GM23338 (cell line): Measurements from ENCODE around the gene IARS2. TPM values are rescaled to one million over a fixed set of nuclear protein-coding genes. Genes with fewer than 3 reads are reported as not detected.
"Not testable (repeated sequence)": the region's sequence is repeated elsewhere in the genome, so short reads cannot be mapped to it uniquely, and the experiment has no call there.

Experiments
- ATAC-seq: fragments of 200-7000 bp; cut with Tn5 transposase; 3 replicates; pipeline ENCODE4 v1.9.1; 2020
- DNase-seq: peaks from one replicate; pipeline ENCODE4 v3.0.0-alpha.2; 2015; ENCODE audit warnings: low spot score
- H2AFZ ChIP-seq: fragments of 200-600 bp; sonication (generic); 2 replicates; pipeline ENCODE4 v1.8.0; 2016; ENCODE audit warnings: antibody characterized with exemption, mild to moderate bottlenecking, moderate library complexity
- H3F3A ChIP-seq: fragments of 200-600 bp; sonication (generic); replicated peaks from 2 replicates; pipeline ENCODE4 v1.8.0; 2017; ENCODE audit warnings: antibody characterized with exemption, mixed run types, low read depth
- H3K27ac ChIP-seq: fragments of 200-600 bp; sonication (generic); 2 replicates; pipeline ENCODE4 v1.6.1; 2016; ENCODE audit warnings: low read depth
- H3K27me3 ChIP-seq: fragments of 200-600 bp; sonication (generic); 2 replicates; pipeline ENCODE4 v1.8.0; 2016; ENCODE audit warnings: mild to moderate bottlenecking, mixed run types, moderate library complexity; ENCODE audit not compliant: insufficient read depth
- H3K36me3 ChIP-seq: fragments of 200-600 bp; sonication (generic); 2 replicates; pipeline ENCODE4 v1.8.0; 2016; ENCODE audit warnings: mild to moderate bottlenecking; ENCODE audit not compliant: insufficient read depth
- H3K4me1 ChIP-seq: fragments of 200-600 bp; sonication (generic); 2 replicates; pipeline ENCODE4 v1.8.0; 2016; ENCODE audit warnings: mild to moderate bottlenecking, moderate library complexity; ENCODE audit not compliant: insufficient read depth
- H3K4me2 ChIP-seq: fragments of 200-600 bp; sonication (generic); 2 replicates; pipeline ENCODE4 v1.7.1; 2017; ENCODE audit warnings: mixed run types
- H3K4me3 ChIP-seq: fragments of 200-600 bp; sonication (generic); 2 replicates; pipeline ENCODE4 v1.6.1; 2016; ENCODE audit warnings: mixed run types
- H3K79me2 ChIP-seq: fragments of 200-600 bp; sonication (generic); replicated peaks from 2 replicates; pipeline ENCODE4 v1.8.0; 2017; ENCODE audit warnings: mild to moderate bottlenecking; ENCODE audit not compliant: insufficient read depth
- H3K9me2 ChIP-seq: fragments of 200-600 bp; sonication (generic); 2 replicates; pipeline ENCODE4 v1.8.0; 2017; ENCODE audit not compliant: insufficient read depth
- H4K20me1 ChIP-seq: fragments of 200-600 bp; sonication (generic); replicated peaks from 2 replicates; pipeline ENCODE4 v1.8.0; 2017; ENCODE audit warnings: mild to moderate bottlenecking; ENCODE audit not compliant: insufficient read depth
- H3K27ac Mint-ChIP-seq: 2 replicates; pipeline ENCODE4 v1.8.0; 2020; ENCODE audit warnings: inconsistent platforms, mild to moderate bottlenecking, moderate library complexity, mixed read lengths
- H3K27me3 Mint-ChIP-seq: 3 replicates; pipeline ENCODE4 v1.8.0; 2022; ENCODE audit warnings: low read depth, mild to moderate bottlenecking, moderate library complexity, mixed read lengths, inconsistent platforms; ENCODE audit not compliant: insufficient read depth, poor library complexity
- H3K36me3 Mint-ChIP-seq: 3 replicates; pipeline ENCODE4 v1.8.0; 2021; ENCODE audit warnings: low read depth, mild to moderate bottlenecking, inconsistent platforms, moderate library complexity, mixed read lengths
- H3K4me1 Mint-ChIP-seq: 3 replicates; pipeline ENCODE4 v1.8.0; 2020; ENCODE audit warnings: mild to moderate bottlenecking, inconsistent platforms, mixed read lengths
- H3K4me3 Mint-ChIP-seq: 3 replicates; pipeline ENCODE4 v1.8.0; 2021; ENCODE audit warnings: moderate library complexity, mild to moderate bottlenecking, inconsistent platforms, mixed read lengths
- H3K9me3 Mint-ChIP-seq: 3 replicates; pipeline ENCODE4 v1.8.0; 2020; ENCODE audit warnings: moderate library complexity, mild to moderate bottlenecking, inconsistent platforms, mixed read lengths
- CTCF ChIP-seq, 2 experiments: fragments of 200-600 bp in 1 of 2; sonication (generic) in 1 of 2; conservative IDR thresholded peaks; 2 replicates each; pipeline versions ENCODE4 v1.5.1 to v1.6.1; 2016 to 2017; ENCODE audit warnings: antibody characterized with exemption in 2 of 2, low read depth in 2 of 2, mild to moderate bottlenecking in 2 of 2, moderate library complexity in 1 of 2
- ETS1 ChIP-seq: IDR thresholded peaks from 2 replicates; pipeline ENCODE4 v1.6.1; 2016; ENCODE audit warnings: antibody characterized with exemption
- EZH2 ChIP-seq: fragments of 200-600 bp; sonication (generic); IDR thresholded peaks from one replicate; pipeline ENCODE4 v1.8.0; 2017; ENCODE audit warnings: antibody characterized with exemption, mild to moderate bottlenecking, low read depth; ENCODE audit not compliant: unreplicated experiment
- EZH2phosphoT487 ChIP-seq: fragments of 200-600 bp; sonication (generic); IDR thresholded peaks from one replicate; pipeline ENCODE4 v1.8.1; 2018; ENCODE audit warnings: antibody characterized with exemption; ENCODE audit not compliant: unreplicated experiment
- JUNB ChIP-seq: IDR thresholded peaks from one replicate; pipeline ENCODE4 v1.6.1; 2016; ENCODE audit warnings: antibody characterized with exemption; ENCODE audit not compliant: unreplicated experiment
- REST ChIP-seq: IDR thresholded peaks from one replicate; pipeline ENCODE4 v1.6.1; 2018; ENCODE audit warnings: antibody characterized with exemption; ENCODE audit not compliant: unreplicated experiment
- ZNF114 ChIP-seq: fragments of 250-450 bp; sonication (Bioruptor Pico); IDR thresholded peaks from 2 replicates; pipeline ENCODE4 v1.5.0; 2020; ENCODE audit warnings: mild to moderate bottlenecking, moderate library complexity
- ZNF462 ChIP-seq: fragments of 250-450 bp; sonication (Bioruptor Pico); IDR thresholded peaks from 2 replicates; pipeline ENCODE4 v1.5.0; 2020; ENCODE audit warnings: mild to moderate bottlenecking, moderate library complexity
- polyA plus RNA-seq: library from polyadenylated mRNA; unstranded; fragments of >200 nt; fragmentation: Nextera tagmentation; extraction: Ambion mirVana; gene quantifications from 2 replicates; pipeline ENCODE4 v1.2.1, GENCODE V29; 2016
- total RNA-seq: library from RNA; depleted of rRNA; stranded (reverse); fragments of >200 nt; shearing (Covaris generic); gene quantifications from 2 replicates; pipeline ENCODE4 v1.2.3, GENCODE V29; 2014

The IARS2 gene
- total and polyA plus RNA-seq, 2 experiments from 2014 or later, result 33.3 to 75.6 TPM

- H3K9me3 Mint-ChIP-seq, H3K27me3 Mint-ChIP-seq, H3K4me1 Mint-ChIP-seq, H3K4me2 ChIP-seq, H3K4me1 ChIP-seq, H3K4me3 Mint-ChIP-seq, H2AFZ ChIP-seq, H3K79me2 ChIP-seq, H3K27me3 ChIP-seq, DNase-seq, H3K27ac ChIP-seq, H3F3A ChIP-seq, H3K4me3 ChIP-seq, ATAC-seq, H4K20me1 ChIP-seq, H3K9me2 ChIP-seq, H3K27ac Mint-ChIP-seq: not testable (repeated sequence)
- H3K36me3 Mint-ChIP-seq, result peaks cover 52% of the 10 kb centered on the region
- H3K36me3 ChIP-seq, result peaks cover 41% of the 10 kb centered on the region; the same call in 1 of the 2 replicates
These were observed 64.6 kb downstream of the IARS2 start for GRCh38 chr1:220158530-220158929.

- Mint-ChIP-seq H3K4me3 (no peak overlapping the region), H3K36me3 (peaks cover 48% of the 10 kb centered on the region), H3K27me3 (no peaks in the 10 kb centered on the region), H3K27ac (no peak overlapping the region), H3K9me3 (no peaks in the 10 kb centered on the region), H3K4me1 (no peaks in the 10 kb centered on the region)
- H3K9me2 ChIP-seq, result no peaks in the 10 kb centered on the region
- TF ChIP-seq JUNB (no peak), EZH2 (no peak), ZNF114 (CRISPR knock-in tag) (no peak), REST (no peak), ZNF462 (CRISPR knock-in tag) (no peak), CTCF (conservative IDR thresholded peaks at IDR 0.05; ENCODE audit: low read depth in 2 of 2) (no peak), ETS1 (no peak), EZH2phosphoT487 (no peak)
- ATAC-seq, result no peak
- DNase-seq, result no peak
- no peaks in the 10 kb centered on the region for H4K20me1 ChIP-seq
- H3K4me3 ChIP-seq, result no peak overlapping the region
- H3K36me3 ChIP-seq, result peaks cover 38% of the 10 kb centered on the region; the same call in 1 of the 2 replicates
- no peaks in the 10 kb centered on the region for H3K27me3 ChIP-seq
- no peaks in the 10 kb centered on the region for H3F3A ChIP-seq
- H3K27ac ChIP-seq, result no peak overlapping the region
- H3K4me1 ChIP-seq, result no peaks in the 10 kb centered on the region
- no peak overlapping the region for H2AFZ ChIP-seq
- no peak overlapping the region for H3K4me2 ChIP-seq
- H3K79me2 ChIP-seq, result no peaks in the 10 kb centered on the region
These were observed 65.1 kb downstream of the IARS2 start for GRCh38 chr1:220159041-220159440.
